AG04450 (cell line): ENCODE results near the gene COG1. TPM values are rescaled to one million over a fixed set of nuclear protein-coding genes. Genes with fewer than 3 reads are reported as not detected.

ENCODE experiments used
- CTCF ChIA-PET: fragments of 300-600, 350-600 bp; formaldehyde crosslinking; extraction: SDS; loops from one replicate; lab custom pipeline; 2022; ENCODE audit warnings: antibody characterized with exemption, inconsistent platforms; lab: Charles Lee
- POLR2A ChIA-PET: fragments of 350-600 bp; formaldehyde crosslinking; extraction: SDS; loops from one replicate; lab custom pipeline; 2021; ENCODE audit warnings: antibody characterized with exemption, inconsistent platforms; lab: Yijun Ruan, JAX
- DNase-seq: peaks from one replicate; pipeline ENCODE4 v3.0.0-alpha.2; 2011; ENCODE audit warnings: low read depth, low spot score
- H3K27ac ChIP-seq: one replicate; pipeline ENCODE4 v1.5.1; 2012; ENCODE audit warnings: low read depth, low read length, control low read depth
- H3K27me3 ChIP-seq: one replicate; pipeline ENCODE4 v1.6.0; 2012; ENCODE audit warnings: low read length; ENCODE audit not compliant: control insufficient read depth, insufficient read depth
- H3K4me3 ChIP-seq: 2 replicates; pipeline ENCODE4 v1.5.1; 2011; ENCODE audit warnings: mild to moderate bottlenecking, low read depth, low read length, control low read depth
- H3K9me3 ChIP-seq: 2 replicates; pipeline ENCODE4 v1.5.1; 2012; ENCODE audit warnings: low read length; ENCODE audit not compliant: control insufficient read depth, insufficient read depth
- polyA plus RNA-seq: library from polyadenylated mRNA; depleted of rRNA; stranded (reverse); fragments of >200 nt; gene quantifications from 2 replicates; pipeline ENCODE4 v1.2.3, GENCODE V29; 2011
- TF ChIP-seq, protein P1 (sequence below): IDR thresholded peaks from 2 replicates; pipeline ENCODE4 v1.5.1; 2011; ENCODE audit warnings: low read depth, low read length, control low read depth, inconsistent platforms

The COG1 gene
- polyA plus RNA-seq, 1 experiment, result 30.2 TPM

DNA sequence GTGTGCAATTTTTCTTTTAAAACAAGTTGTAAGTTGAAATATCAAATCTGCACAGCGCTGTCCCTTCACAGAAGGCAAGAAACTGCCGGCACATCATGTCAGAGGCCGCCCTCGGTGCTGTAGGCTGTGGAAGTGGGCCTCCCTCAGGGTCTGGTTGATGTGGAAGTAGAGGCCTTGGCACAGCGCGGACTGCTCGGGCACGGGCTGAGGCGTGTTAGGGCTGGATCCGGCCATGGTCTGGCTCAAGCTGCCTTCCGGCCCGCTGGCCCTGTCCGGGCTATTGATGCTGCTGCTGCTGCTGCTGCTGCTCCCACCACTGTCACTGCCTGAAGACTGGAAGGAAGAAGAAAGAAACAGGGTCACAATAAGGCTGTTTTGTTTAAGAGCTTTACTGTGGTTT lies 16.6 kb downstream of the COG1 start:
- no peaks in the 10 kb centered on the region for H3K27me3 ChIP-seq
- DNase-seq, result no peak
- CTCF ChIA-PET, result interaction anchor here (0.7 to 0.8 kb wide), 2 partner anchors 18 to 223 kb away, joined by 3 to 4 read pairs; no protein-coding TSS in a partner anchor
- H3K27ac ChIP-seq, result no peak overlapping the region
- TF ChIP-seq, protein P1, sequence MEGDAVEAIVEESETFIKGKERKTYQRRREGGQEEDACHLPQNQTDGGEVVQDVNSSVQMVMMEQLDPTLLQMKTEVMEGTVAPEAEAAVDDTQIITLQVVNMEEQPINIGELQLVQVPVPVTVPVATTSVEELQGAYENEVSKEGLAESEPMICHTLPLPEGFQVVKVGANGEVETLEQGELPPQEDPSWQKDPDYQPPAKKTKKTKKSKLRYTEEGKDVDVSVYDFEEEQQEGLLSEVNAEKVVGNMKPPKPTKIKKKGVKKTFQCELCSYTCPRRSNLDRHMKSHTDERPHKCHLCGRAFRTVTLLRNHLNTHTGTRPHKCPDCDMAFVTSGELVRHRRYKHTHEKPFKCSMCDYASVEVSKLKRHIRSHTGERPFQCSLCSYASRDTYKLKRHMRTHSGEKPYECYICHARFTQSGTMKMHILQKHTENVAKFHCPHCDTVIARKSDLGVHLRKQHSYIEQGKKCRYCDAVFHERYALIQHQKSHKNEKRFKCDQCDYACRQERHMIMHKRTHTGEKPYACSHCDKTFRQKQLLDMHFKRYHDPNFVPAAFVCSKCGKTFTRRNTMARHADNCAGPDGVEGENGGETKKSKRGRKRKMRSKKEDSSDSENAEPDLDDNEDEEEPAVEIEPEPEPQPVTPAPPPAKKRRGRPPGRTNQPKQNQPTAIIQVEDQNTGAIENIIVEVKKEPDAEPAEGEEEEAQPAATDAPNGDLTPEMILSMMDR, result no peak
- no peak overlapping the region for H3K4me3 ChIP-seq
- POLR2A ChIA-PET, result no interaction called here
- no peaks in the 10 kb centered on the region for H3K9me3 ChIP-seq

DNA sequence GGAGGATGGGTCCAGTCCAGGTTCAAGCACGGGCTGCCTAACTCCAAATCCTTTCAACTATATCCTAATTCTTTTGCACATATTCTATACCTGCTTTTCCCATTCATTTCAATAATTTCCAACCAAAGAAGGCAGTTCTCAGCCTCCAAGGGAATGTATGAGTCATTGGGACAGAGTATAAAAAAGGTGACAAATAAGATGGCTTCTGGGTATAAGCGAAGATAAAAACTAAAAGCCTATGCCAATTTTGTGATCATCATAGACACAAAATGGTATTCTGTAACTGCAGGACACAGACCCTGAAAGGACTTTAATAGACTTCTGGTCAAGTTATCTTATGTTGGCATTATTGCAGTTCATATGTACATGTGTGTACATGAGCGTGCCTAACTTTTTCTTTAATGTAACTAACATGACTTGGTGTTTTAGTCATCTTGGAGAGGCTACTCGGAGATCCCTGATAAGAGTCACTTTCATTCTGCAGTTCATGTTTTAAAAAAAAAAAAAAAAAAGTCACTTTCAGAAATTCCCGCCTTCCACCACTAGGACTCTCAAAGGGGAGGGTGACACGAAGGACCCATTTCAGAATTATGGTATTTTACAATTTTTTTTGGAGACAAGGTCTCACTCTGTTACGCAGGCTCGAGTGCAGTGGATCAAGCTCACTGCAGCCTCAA lies 17.3 kb downstream of the COG1 start:
- H3K27me3 ChIP-seq, result no peaks in the 10 kb centered on the region
- H3K4me3 ChIP-seq, result no peak overlapping the region
- H3K9me3 ChIP-seq, result no peaks in the 10 kb centered on the region
- ChIA-PET POLR2A (no interaction called here), CTCF (interaction anchor here (0.7 to 0.9 kb wide), 3 partner anchors 19 to 224 kb away, joined by 3 to 4 read pairs (median 4); no protein-coding TSS in a partner anchor)
- no peak for DNase-seq
- no peak overlapping the region for H3K27ac ChIP-seq
- TF ChIP-seq, protein P1, result peak; percentile 42; the same call in 1 of the 2 replicates

DNA sequence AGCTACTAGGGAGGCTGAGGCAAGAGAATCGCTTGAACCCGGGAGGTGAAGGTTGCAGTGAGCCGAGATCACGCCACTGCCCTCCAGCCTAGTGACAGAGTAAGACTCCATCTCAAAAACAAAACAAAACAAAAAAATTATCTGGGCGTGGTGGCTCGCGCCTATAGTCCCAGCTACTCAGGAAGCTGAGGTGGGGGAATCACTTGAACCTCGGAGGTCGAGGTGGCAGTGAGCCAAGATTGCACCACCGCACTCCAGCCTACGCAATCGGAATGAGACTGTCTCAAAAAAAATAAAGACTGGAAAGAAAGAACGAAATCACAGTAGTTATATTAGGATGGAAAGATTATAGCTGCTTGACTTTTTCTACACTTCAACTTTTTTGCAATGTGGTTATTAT lies 18.9 kb downstream of the COG1 start:
- DNase-seq, result no peak
- Histone ChIP-seq H3K9me3 (no peaks in the 10 kb centered on the region), H3K4me3 (no peak overlapping the region), H3K27me3 (no peaks in the 10 kb centered on the region), H3K27ac (no peak overlapping the region)
- TF ChIP-seq, protein P1, result no peak
- CTCF ChIA-PET, result interaction anchor here (0.7 to 1.0 kb wide), 3 partner anchors 11 to 486 kb away, joined by 4 to 7 read pairs (median 5); no protein-coding TSS in a partner anchor
- POLR2A ChIA-PET, result no interaction called here

DNA sequence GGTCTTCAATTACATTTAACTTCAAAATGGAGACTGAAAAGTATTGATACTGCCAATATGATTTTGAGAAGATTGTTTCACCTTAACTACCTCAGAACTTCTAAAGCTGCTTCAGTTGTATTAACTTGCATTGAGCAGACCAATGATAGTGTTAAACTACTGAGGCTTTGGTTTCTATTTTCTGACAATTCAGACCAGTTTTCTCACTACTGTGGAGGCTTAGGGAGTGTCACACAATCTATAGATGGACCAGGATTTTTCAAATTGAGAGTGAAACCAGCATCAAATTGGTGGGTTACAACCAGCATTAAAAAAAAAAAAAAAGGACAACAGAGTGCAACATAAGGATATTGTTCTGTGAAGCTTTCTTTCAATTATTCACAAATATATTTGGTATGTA lies 21.2 kb downstream of the COG1 start:
- Histone ChIP-seq H3K27me3 (no peaks in the 10 kb centered on the region), H3K27ac (no peak overlapping the region), H3K4me3 (no peak overlapping the region), H3K9me3 (no peaks in the 10 kb centered on the region)
- DNase-seq, result no peak
- CTCF ChIA-PET, result no interaction called here
- TF ChIP-seq, protein P1, result no peak
- POLR2A ChIA-PET, result interaction anchor here (1.0 kb wide), 1 partner anchor 18 kb away, joined by 4 read pairs; a partner anchor contains a TSS

DNA sequence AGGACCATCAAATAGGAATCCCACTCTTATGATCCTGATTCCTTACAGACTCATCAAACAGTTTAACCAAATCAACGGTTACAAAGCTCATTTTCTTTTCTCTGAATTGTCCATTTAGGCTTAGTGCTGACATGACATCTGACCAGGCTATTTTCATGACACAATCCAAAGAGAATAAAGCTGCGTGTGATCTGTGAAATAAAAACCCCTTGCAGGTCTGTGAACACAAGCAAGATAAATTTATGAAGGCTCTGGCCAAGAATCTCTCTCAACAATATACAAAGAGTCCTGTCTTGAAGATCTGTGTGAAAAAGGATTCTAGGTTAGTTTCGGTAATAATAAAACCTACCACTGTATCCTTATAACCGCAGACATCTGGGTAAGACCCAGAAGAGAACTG lies 22.0 kb downstream of the COG1 start:
- CTCF ChIA-PET, result no interaction called here
- H3K9me3 ChIP-seq, result no peaks in the 10 kb centered on the region
- DNase-seq, result no peak
- no peak overlapping the region for H3K4me3 ChIP-seq
- POLR2A ChIA-PET, result interaction anchor here (1.0 kb wide), 1 partner anchor 17 kb away, joined by 4 read pairs; a partner anchor contains a TSS
- TF ChIP-seq, protein P1, result no peak
- no peak overlapping the region for H3K27ac ChIP-seq
- no peaks in the 10 kb centered on the region for H3K27me3 ChIP-seq
